Caki2 (cell line): ENCODE results near the gene DNAJA3. TPM values are rescaled to one million over a fixed set of nuclear protein-coding genes. Genes with fewer than 3 reads are reported as not detected.
A peak's percentile ranks its signal among the peaks of the same experiment; 100 is the strongest.

Experiments used
- DNase-seq: peaks from one replicate; pipeline ENCODE4 v3.0.0-alpha.2; 2015; ENCODE audit warnings: low read depth
- in situ Hi-C: cut with HindIII; loops from 2 replicates; pipeline ENCODE4 v1.10.0; 2016; ENCODE audit warnings: low sequenced_read_pairs, low pct_unique_long_range_greater_than_20kb, mixed read lengths
- total RNA-seq: library from RNA; depleted of rRNA; stranded (reverse); fragments of >200 nt; shearing (Covaris generic); gene quantifications from 2 replicates; pipeline ENCODE4 v1.2.3, GENCODE V29; 2014; ENCODE audit warnings: low replicate concordance; rRNA removed

DNAJA3 gene
- total RNA-seq, 1 experiment from 2014 or later, result 106 TPM

GRCh38 chr16:4488499-4488967 lies 62.9 kb downstream of the DNAJA3 start:
- in situ Hi-C loops, result no loop called here
- DNase-seq, result no peak

DNA sequence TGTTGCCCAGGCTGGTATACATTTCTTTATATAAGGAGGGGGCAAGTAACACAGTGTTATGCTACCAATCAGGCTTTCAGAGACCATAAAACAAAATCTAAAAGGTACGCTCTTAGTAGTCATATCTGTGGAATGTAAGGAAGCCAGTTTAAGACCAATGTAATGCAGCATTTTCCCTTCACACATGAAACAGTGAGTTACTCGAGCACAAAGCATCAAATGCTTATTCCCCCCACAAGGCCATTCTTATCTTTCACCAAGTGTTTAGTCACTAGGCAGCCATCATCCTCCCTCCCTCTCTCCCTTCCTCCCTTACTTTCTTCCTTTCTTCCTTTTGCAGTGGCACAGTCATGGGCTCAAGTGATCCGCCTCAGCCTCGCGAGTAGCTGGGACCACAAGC lies 63.4 kb downstream of the DNAJA3 start:
- in situ Hi-C loops, result no loop called here
- DNase-seq, result peak; percentile 67

DNA sequence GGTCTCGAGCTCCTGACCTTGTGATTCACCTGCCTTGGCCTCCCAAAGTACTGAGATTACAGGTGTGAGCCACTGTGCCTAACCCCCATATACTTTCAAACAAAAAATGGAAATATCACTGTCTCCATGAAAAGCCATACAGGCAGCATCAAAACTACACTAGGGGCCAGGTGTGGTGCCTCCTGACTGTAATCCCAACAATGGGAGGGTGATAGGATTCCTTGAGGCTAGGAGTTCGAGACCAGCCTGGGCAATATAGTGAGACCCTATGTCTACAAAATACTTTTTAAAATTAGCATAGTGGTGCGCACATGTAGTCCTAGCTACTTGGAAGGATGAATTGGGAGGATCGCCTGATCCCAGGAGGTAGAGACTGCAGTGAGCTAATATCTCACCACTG lies 66.2 kb downstream of the DNAJA3 start:
- DNase-seq, result no peak
- in situ Hi-C loops, result no loop called here

GRCh38 chr16:4494746-4495490 lies 69.2 kb downstream of the DNAJA3 start:
- in situ Hi-C loops, result no loop called here
- DNase-seq, result peak; percentile 50

- DNase-seq, result no peak
- in situ Hi-C loops, result no loop called here
Observed at GRCh38 chr16:4495766-4496165, 70.1 kb downstream of the DNAJA3 start.

DNA sequence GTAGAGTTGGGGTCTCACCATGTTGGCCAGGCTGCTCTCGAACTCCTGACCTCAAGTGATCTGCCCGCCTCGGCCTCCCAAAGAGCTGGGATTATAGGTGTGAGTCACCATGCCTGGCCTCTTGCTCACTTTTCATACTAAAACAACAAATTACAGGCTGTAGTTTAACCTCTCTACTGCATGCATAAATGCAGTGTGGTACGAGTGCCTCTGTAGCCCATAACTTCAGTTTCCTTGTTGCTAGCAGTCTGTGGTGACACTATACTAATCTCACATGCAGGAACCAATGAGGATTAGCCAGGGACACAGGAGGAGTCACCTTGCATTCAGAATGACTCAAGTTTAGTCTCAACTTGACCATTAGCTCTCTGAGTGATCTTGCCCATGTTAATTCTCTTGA lies 70.6 kb downstream of the DNAJA3 start:
- DNase-seq, result peak; percentile 88
- in situ Hi-C loops, result no loop called here

- in situ Hi-C loops, result no loop called here
- DNase-seq, result peak; percentile 75
Observed at GRCh38 chr16:4498546-4499195, 73.0 kb downstream of the DNAJA3 start.

GRCh38 chr16:4499196-4499555 lies 73.5 kb downstream of the DNAJA3 start:
- DNase-seq, result no peak
- in situ Hi-C loops, result no loop called here

DNA sequence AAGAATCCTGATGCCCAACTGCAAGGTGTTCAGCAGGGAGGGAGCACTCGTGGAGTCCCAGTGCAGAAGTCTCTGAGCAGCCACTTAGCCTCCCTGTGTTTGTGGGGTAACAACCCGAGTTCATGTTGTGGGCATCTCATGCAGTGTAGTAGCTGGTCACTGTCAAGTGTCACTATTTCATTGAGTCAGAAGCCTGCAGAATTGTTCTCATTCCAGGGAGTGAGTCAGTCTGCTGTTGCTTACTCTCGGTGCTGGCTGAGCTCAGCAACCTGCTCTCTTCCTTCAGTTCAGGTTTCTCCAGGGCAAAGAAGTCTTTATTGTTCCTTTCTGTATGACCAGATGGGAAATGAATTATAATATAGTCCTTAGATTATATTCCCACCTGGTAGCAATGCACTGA lies 74.6 kb downstream of the DNAJA3 start:
- in situ Hi-C loops, result loop anchor here (5.0 to 25.0 kb wide), 2 partner anchors 38 to 137 kb away; no protein-coding TSS in a partner anchor
- peak; percentile 58 for DNase-seq

- in situ Hi-C loops, result loop anchor here (5.0 to 25.0 kb wide), 2 partner anchors 39 to 136 kb away; no protein-coding TSS in a partner anchor
- DNase-seq, result no peak
Observed at GRCh38 chr16:4501071-4501478, 75.4 kb downstream of the DNAJA3 start.

DNA sequence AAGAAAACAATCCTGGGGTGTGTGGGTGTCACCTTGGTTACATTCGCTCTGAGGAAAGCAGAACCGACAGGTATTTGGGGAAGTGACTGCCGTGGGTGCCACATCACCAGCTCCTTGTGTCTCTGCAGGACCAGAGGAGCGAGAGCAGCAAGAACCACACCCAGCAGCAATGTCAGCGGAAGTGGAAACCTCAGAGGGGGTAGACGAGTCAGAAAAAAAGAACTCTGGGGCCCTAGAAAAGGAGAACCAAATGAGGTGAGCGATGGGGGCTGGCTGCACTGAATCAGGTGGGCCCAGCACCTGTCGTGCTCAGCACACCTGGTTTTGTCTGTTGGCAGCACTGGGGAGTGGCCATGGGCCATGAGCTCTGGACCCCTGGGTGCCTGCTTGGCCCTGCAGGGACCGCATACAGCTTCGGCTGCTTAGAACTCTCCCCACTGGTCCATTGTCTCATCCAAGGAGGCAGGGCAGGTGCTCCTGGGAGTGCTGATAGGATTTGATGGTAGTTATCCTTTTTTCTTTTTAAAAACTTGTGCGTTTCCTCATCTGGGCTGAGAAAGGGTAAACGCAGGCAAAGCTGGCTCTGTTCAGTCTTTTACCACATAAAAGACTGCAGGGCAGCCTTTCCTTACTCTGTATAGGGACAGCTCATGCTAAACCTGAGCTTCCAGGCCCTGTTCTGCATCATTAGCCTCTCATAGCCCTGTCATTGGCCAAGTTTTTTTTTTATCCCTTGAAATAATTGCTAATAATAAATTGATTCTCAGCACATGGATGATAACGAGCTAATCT lies 79.9 kb downstream of the DNAJA3 start:
- DNase-seq, result no peak
- in situ Hi-C loops, result loop anchor here (25.0 kb wide), 1 partner anchor 132 kb away; no protein-coding TSS in a partner anchor

Other genes starting within 250 kb of the DNAJA3 start
- gene SRL, start 183.8 kb upstream of the DNAJA3 start, total RNA-seq, result not detected in 2 replicates
- 35.1 TPM in 2 replicates for gene TFAP4, start 152.8 kb upstream of the DNAJA3 start, total RNA-seq
- gene GLIS2, start 109.8 kb upstream of the DNAJA3 start, total RNA-seq, result 5.7 and 7.4 TPM in 2 replicates
- 58.8 and 80.7 TPM in 2 replicates for gene PAM16, start 74.5 kb upstream of the DNAJA3 start, total RNA-seq
- 4.3 and 5.5 TPM in 2 replicates for gene VASN, start 54.0 kb upstream of the DNAJA3 start, total RNA-seq
- 31.7 and 44.7 TPM in 2 replicates for gene CORO7, start 9.3 kb upstream of the DNAJA3 start, total RNA-seq
- 211 and 290 TPM in 2 replicates for gene NMRAL1, start 48.8 kb downstream of the DNAJA3 start, total RNA-seq
- gene HMOX2, start 50.5 kb downstream of the DNAJA3 start, total RNA-seq, result 59.7 and 65.0 TPM in 2 replicates
- gene CDIP1, start 112.9 kb downstream of the DNAJA3 start, total RNA-seq, result 0.20 and 1.3 TPM in 2 replicates
- gene C16orf96, start 130.5 kb downstream of the DNAJA3 start, total RNA-seq, result not detected in 2 replicates
- 4.3 and 12.4 TPM in 2 replicates for gene UBALD1, start 189.0 kb downstream of the DNAJA3 start, total RNA-seq
- 13.8 and 14.1 TPM in 2 replicates for gene MGRN1, start 199.0 kb downstream of the DNAJA3 start, total RNA-seq